NCI-H2171 (cell line): ENCODE results near the gene MCF2.
"Not testable (repeated sequence)": the region's sequence is repeated elsewhere in the genome, so short reads cannot be mapped to it uniquely, and the experiment has no call there.

Source experiments
- DNase-seq: peaks from one replicate; lab custom pipeline; 2025; lab: John Stamatoyannopoulos, UW

Gene MCF2, protein sequence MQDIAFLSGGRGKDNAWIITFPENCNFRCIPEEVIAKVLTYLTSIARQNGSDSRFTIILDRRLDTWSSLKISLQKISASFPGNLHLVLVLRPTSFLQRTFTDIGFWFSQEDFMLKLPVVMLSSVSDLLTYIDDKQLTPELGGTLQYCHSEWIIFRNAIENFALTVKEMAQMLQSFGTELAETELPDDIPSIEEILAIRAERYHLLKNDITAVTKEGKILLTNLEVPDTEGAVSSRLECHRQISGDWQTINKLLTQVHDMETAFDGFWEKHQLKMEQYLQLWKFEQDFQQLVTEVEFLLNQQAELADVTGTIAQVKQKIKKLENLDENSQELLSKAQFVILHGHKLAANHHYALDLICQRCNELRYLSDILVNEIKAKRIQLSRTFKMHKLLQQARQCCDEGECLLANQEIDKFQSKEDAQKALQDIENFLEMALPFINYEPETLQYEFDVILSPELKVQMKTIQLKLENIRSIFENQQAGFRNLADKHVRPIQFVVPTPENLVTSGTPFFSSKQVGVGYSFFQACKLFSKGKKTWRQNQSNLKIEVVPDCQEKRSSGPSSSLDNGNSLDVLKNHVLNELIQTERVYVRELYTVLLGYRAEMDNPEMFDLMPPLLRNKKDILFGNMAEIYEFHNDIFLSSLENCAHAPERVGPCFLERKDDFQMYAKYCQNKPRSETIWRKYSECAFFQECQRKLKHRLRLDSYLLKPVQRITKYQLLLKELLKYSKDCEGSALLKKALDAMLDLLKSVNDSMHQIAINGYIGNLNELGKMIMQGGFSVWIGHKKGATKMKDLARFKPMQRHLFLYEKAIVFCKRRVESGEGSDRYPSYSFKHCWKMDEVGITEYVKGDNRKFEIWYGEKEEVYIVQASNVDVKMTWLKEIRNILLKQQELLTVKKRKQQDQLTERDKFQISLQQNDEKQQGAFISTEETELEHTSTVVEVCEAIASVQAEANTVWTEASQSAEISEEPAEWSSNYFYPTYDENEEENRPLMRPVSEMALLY

DNA sequence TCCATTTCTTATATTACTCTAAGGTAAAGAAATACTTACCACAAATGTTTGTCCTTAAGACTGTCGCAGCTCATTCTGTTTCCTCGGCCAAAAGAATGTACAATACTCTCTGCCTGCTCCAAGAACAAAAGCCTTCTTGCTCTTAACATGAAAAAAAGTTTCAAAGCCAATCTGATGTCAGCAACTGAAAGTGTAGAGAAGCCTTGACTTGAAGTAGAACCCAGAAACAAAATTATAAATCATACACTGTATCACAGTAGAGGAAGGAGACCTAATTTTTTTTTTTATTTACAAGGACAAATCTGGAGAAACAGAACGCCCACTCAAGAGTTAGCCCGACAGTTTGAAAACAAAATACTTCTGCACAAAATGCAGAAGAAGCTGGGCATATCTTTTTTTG, at the start of gene MCF2:
TSS of gene MCF2 (minus strand) at position 101 of the 400 bp plus-strand sequence. CDS start 56,423 bp downstream, outside the sequence.
- DNase-seq: no peak

DNA sequence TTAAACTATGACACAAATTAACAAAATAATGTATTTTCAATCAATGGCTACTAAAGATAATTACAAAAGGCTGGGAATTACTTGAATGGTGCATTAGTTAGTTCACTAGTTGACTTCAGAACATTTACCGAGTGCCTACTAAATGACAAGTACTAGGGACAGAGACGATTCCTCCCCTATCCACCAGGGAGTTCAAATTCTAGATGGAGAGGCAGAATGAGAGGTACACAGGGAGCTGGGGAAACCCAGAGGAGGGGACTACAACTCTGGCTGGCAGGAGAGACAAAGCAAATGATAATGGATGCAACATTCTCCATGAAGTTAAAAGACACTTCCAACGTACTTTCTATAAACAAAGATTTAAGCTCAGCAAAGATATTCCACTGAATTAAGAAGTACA, 43.1 kb upstream of the MCF2 start:
- no peak for DNase-seq

DNA sequence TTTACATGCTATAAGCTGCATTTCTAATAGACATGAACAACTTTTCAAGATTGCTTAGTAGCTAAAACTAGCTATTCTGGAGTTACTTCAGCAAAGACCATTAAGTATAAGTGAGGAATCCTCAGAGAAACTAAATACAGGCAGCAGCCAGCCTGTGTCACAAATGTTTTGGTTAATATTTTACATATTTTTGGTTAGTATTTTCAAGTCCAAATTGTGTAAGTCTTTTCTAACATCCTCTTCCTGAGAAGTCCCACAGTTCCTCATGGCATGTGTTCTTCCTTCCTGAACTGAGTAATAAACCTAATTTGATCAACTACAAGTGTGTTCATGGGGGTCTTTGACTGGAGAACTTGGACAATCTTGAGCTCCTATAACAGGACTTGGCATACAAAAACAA, 42.4 kb upstream of the MCF2 start:
- no peak for DNase-seq

DNA sequence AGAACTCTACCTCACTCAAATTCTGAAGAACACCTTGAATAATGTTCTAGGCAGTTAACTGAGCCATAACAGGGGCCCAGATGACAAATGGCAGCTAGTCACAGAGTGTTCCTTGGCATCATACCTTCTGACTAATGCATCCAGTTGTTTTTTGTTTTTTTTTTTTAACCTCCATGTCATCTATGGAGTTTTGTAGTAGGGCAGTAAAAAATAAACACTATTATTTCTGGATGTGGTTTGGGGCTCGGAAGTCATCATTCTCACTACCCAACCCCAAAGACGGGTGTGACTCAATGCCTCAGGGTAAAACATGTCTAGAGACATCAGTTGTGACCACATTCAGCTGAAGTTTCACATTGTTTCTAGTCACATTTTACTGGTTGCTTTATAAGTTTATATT, 31.2 kb upstream of the MCF2 start:
- DNase-seq: no peak

DNA sequence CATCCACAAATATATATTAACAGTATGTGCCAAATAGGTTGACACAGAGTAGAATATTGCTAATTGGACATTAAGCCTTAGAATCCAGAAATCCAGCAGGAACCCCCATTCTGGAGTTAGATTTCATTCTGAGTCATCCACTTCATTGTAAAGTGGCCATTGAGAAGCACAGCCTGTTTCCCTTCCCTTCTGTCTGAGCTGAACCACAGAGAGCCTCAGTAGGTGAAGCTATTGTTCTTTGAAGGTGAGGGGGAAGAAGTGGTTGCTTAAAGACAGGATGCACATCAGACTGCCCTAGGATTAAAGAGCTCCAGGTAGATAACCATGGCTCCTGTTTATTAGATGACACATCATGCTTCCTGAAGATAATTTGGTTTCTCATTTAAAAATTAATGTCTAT, 30.6 kb upstream of the MCF2 start:
- DNase-seq: no peak

DNA sequence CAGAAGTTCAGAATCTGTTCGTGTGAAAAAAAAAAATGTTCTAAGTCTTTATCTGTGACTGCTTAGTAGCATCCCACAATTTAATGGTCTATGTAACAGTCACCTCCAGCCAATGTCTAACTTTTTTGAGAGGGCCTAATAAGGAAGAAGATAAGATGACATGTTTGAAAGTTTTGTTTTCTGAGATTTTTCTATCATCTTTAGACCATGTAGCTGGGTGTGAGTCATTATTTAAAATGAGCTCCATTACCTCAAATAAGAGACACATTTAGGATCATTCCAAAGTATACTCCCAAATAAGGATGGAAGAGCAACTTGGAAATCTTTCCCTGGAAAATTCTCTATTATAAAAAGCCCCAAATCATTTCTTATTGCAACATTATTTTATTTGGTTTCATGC, 28.2 kb upstream of the MCF2 start:
- no peak for DNase-seq

DNA sequence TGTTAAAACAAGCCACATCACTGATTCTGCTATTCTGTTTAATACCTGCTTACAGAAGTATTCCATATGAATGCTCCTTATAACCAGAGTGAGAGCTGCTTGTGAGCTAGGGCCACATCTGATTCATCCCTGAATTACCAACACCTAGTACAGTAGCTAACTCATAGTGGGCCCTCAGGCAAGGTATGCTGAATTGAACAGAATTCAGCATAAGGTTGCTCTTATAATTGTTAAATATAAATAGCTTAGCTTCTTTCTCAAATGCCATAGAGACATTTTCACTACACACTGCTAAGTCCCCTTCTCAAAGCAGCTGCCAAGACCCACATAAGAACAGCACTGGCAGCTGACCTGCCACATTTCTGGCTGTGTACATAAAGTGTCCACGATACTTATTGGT, 27.0 kb upstream of the MCF2 start:
- no peak for DNase-seq

DNA sequence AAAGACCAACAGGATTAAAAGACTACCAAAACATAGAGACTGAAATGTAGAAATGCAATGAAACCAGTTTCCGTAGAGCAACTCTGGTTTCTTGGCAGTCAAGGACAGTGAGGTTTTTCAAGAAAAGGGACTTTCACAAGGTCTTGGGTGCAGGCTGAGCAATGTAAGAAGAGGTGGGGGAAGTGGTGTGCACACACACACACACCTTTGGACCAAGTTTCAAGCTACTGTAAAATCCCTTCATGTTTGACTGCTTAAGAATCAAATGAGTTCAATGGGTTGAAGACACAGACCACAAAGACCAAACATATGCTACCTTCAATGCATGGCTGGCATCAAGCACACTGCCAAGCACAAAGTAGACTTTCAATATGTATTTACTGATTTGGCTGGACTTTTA, 17.8 kb upstream of the MCF2 start:
- no peak for DNase-seq

DNA sequence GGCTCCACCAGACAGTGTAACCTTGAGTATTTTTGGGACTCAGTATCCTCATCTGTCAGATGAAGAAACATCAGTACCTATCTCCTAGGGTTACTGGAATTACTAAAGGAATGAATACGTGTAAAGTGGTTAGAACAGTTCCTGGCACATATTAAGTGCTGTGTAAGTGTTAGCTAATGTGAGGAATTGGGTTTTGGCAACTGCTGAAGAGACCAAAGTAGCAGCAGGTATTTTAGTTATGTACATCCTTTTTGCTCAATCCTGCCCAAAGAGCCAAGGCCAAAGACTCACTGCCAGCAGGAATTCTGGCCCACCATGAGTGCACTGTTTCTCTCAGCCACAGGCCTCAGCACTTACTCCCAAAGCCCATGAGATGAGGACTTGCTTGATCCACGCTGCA, 16.7 kb upstream of the MCF2 start:
- no peak for DNase-seq

DNA sequence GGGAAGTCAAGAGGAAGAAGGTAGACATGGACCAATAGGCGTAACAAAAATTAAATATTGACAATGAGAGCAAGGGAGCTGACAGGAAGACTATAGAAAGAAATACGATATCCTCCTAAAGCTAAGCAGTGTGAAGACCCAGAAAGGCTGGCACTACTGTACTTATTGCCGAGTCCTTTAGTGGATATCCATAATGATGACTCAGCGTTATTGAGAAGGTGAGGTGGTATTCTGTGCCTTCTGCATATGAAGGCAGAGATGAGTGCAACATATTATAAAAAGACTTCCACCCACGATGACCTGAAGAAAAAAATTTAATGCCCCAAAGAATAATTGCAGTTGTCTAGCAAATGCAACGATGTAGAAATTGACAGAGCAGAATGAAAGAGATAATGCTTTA, 13.0 kb upstream of the MCF2 start:
- DNase-seq: no peak

DNA sequence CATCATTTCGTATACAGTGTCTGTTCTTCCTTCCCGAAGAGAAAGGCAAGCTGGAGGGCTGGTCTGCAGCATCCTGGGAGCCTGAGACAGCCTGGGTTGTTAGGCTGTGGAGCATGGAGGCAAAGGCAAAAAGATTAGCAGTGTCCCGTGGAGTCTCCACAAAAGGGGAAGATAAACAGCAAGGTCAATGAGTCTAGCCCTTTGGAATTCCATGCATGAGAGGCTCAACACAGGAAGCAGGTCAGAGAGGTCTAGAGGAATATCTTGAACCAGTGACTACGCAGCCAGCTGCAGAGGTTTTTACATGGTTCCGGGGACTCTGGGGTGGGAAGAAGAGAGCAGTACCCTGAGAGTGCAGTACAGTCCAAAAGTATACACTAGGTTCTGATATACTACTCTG, 12.2 kb upstream of the MCF2 start:
- no peak for DNase-seq

DNA sequence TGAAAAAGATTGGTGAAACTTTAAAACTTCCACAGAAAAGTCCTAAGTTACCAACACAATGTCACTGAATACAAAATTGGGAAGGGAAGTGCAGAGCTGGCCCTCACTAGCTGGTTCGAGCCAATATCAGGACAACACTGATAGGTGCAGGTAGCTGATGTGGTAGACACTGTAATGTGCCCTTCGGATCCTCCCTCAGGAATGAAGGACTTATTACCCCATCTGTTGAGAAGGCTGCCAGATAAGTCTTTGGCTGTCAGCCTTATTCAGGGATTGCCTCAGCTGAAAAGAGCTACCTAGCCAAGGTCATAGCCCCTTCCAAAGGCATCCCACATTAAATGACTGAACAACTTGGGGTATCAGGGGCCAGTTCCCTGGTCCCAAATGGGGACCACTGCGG, 5.3 kb downstream of the MCF2 start:
- no peak for DNase-seq

DNA sequence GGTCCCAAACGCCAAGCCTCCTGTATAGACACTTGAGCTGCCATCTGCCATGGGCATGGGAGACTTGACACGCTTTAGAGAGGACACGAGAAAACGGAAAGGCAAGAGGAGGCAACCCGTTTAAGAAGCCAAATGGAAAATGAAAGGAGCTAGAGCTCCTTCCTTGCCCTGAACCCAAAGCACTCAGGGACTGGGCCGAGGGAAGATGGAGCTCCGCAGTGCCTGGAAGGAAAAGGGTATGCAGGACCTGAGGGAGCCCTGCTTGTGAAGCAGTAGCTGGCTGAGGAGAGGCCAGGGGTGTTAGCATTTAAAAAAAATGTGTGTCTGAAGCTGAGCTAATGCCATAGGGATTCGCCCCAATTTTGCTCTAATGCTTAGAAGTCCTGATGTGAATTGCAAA, 15.1 kb downstream of the MCF2 start:
- no peak for DNase-seq

DNA sequence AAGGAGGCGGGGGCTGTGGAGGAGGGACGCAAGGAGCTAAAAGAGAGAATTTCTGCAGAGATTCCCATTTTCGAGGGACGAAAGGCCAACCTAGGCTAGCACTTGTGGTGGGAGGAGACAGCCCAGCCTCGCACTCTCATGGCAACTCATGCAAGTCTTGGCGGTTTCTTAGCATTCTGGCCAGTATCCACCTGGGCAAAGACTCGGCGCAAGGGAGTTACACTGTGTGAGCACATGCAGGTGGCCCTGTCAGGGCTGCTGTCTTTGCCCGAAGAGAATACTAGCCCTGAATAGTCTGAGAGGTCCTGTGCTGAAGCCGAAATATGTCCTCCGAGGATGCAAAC, 15.5 kb downstream of the MCF2 start:
- no peak for DNase-seq

DNA sequence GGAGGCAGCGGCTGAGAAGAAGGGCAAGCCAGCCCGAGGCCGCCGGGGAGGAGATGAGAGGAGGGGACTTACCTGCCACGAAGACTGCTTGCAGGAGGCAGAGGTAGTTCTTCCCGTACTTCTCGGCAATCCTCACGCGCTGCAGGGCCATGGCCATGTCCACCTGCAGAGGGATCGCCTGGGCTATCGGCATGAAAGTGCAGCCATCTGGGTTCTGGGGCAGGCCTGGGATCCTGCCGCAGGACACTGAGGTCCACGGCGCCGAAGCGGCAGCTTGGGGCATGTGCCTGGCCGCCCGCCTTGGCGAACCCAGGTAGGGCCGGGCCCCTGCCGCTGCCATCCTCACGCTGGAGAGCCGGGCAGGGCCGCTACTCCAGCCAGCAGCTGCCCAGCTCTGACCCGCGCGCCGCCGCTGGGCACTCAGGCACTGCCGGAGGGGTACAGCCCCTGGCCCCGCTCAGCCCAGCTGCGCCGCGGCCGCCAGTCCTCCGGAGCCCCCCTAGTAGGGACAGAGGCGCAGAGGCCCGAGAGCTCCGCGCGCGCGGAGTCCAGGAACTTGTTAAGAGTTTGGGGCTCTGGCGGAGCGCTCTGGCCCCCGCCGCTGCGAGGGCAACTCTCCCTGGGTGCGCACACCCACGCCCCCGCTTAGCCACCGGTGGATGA, 16.0 kb downstream of the MCF2 start:
- DNase-seq: no peak

DNA sequence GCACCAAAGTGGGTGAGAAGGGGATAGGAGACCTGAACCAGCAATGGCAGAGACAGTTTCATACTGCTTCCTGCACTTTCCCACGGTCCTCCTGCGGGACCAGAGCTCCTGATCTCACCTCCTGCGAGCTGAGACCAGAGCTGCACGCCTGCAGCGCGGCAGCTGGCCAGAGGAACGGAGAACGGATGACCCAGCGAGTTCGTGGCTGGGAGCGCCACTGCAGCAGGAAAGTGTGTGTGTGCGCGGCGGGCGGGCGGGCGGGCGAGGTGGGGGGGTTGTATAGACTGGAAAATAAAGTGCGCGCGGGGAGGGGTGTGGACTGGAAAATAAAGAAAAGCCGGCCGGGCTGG, 16.5 kb downstream of the MCF2 start:
- DNase-seq: no peak

DNA sequence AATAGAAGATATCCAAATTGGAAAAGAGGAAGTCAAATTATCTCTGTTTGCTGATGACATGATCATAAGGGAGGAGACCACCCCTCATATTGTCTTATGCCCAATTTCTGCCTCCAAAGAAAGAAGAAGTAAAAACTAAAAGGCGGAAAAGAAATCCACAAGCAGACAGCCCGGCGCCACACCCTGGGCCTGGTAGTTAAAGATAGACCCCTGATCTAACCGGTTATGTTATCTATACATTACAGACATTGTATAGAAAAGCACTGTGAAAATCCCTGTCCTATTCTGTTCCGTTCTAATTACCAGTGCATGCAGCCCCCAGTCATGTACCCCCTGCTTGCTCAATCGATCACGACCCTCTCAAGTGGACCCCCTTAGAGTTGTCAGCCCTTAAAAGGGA, 22.8 kb downstream of the MCF2 start:
- DNase-seq: not testable (repeated sequence)

DNA sequence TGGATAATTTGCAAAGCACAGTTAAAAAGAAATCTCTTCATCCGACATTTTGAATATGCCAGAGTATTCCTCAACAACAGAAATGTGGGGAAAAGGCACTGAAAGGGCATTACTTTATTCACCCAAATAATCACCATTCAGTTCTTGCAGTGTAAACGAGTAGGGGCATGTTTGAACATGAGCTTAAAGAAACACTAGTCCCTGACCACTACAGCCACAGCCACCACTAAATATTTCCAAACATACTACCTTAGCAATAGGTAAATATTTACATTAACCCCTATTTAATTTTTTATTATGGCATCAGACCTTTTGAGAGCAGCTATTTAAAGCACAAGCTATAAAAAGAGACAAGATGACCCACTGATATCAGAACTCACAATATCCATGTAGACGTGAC, 27.6 kb downstream of the MCF2 start:
- DNase-seq: no peak

DNA sequence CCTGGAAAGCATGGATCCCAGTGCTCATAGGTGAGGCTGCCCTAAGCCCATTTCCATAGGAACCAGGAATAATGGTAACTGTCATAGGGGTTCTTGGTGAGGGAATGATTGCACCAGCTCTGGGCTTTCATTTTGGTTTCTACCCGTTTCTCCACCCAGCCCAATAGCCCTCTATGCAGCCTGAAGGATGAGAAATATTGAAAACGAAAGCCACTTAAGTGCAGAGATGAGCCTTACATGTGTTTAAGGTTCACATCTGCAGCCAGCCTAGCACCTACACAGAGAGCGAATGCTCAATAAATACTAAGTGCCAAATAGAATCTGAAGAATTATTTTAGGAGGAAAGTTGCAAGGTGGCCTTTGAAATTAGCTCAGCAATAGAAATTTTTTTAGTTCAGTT, 60.4 kb downstream of the MCF2 start:
- DNase-seq: no peak

DNA sequence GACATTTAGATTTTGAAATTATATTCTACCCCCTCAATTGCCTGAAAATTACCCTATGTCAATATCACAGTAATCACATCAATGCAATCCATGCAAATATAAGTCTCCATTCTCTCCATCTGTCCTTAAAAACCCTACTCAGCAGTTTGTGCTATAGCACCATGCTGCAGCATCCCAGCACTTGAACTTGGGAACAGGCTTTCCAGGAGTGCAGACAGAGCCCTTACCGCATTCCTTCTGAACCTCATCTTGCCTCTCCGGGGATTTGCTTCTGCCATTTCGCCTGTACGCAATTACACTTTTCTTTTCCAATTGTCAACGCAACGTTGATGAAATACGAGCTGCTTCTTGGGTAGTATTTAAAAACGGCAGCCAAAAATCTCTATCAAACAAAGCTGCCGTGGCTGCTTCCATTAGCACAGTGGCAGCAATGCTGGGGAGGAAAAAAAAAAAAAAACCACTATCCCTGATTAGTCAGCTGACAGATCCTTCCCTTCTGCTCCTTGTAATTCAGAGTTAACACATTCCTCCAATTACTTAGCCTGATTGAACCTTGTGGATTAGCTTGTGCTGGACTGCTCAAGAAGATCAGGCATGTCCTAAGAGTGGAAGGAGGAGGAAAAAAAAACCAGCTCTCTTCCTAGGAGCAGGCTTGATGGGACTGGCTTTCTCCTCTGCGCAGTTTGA, 65.6 kb downstream of the MCF2 start:
- no peak for DNase-seq

DNA sequence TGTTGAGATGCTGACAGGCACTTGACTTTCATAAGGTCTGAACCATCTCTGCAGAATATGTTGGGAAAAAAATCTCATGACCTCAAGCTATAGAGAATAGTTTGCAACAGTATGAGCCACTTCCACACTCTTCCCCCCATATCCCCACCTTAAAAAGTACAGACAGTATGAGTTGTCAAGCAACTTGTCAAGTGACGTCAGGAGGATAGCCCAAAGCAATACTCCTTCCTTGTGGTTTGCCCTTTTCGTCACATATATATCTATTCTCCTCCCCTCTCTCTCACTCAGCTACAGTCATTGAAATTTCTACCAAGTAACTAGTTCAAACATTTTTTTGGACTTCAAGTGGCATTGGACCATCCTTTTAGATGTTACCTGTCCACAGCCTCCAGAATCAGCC, 67.7 kb downstream of the MCF2 start:
- DNase-seq: no peak

DNA sequence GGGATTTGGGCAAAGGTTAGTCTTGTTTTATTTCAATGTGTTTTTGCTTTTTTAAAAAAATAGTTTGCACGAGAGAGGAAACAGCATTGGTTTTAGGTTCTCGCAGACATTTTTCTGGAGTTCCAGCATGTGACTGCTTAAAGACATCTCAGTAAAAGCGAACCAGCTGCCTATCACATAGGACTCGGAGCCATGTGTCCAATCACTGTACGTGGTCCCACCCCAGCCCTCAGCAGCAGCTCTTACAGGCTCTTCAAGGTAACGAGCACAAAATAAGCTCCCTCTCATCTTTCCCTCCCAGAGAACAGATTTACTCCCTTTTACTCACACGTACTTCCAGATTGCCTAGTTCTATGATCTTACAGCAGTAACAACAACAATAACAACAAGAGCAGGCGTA, 68.7 kb downstream of the MCF2 start:
- DNase-seq: no peak
